OCI-LY7 (cell line): ENCODE results near the gene COL5A1.

ENCODE experiments used
- EZH2phosphoT487 ChIP-seq: fragments of 200-600 bp; sonication (generic); IDR thresholded peaks from 2 replicates; pipeline ENCODE4 v1.6.1; 2018; ENCODE audit warnings: low read depth, borderline replicate concordance, mild to moderate bottlenecking, mixed run types, antibody characterized with exemption, low read length, moderate library complexity, mixed read lengths
- TF ChIP-seq, protein P1 (sequence below): fragments of 200-600 bp; sonication (generic); conservative IDR thresholded peaks from 2 replicates; pipeline ENCODE4 v1.5.1; 2014; ENCODE audit warnings: mild to moderate bottlenecking, antibody characterized with exemption, low read length, moderate library complexity, mixed read lengths

DNA sequence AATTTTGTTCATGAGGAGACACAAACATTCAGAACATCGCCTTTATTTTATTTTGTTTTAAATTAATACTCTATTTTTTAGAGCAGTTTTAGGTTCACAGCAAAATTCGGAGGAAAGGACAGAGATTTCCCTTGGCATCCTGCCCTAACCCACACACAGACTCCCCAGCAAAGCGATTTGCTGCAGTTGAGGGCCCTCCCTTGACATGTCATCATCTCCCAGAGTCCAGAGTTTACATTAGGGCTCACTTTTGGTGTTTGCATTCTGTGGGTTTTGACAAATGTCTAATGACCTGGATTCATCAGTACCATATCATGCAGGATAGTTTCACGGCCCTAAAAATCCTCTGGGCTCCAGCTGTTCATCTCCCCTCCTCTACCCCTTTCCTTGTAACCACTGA lies 33.6 kb upstream of the COL5A1 start:
- TF ChIP-seq, protein P1, sequence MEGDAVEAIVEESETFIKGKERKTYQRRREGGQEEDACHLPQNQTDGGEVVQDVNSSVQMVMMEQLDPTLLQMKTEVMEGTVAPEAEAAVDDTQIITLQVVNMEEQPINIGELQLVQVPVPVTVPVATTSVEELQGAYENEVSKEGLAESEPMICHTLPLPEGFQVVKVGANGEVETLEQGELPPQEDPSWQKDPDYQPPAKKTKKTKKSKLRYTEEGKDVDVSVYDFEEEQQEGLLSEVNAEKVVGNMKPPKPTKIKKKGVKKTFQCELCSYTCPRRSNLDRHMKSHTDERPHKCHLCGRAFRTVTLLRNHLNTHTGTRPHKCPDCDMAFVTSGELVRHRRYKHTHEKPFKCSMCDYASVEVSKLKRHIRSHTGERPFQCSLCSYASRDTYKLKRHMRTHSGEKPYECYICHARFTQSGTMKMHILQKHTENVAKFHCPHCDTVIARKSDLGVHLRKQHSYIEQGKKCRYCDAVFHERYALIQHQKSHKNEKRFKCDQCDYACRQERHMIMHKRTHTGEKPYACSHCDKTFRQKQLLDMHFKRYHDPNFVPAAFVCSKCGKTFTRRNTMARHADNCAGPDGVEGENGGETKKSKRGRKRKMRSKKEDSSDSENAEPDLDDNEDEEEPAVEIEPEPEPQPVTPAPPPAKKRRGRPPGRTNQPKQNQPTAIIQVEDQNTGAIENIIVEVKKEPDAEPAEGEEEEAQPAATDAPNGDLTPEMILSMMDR = no peak
- TF ChIP-seq EZH2phosphoT487 = no peak
